ENCODE measurements around the gene F10. TPM values are rescaled to one million over a fixed set of nuclear protein-coding genes. Genes with fewer than 3 reads are reported as not detected.

Gene F10
- total RNA-seq, 1 donor from 2014 or later, result 0.62 TPM

- no peak for DNase-seq
Observed at GRCh38 chr13:113117335-113117872, 5.2 kb upstream of the F10 start.

GRCh38 chr13:113117911-113118260, 4.7 kb upstream of the F10 start:
- no peak for DNase-seq

GRCh38 chr13:113118261-113119021, 4.2 kb upstream of the F10 start:
- DNase-seq, result no peak

- no peak for DNase-seq
Observed at GRCh38 chr13:113119166-113119821, 3.3 kb upstream of the F10 start.

- DNase-seq, result no peak
Observed at GRCh38 chr13:113119822-113120189, 2.8 kb upstream of the F10 start.

GRCh38 chr13:113120300-113121182, 2.1 kb upstream of the F10 start:
- DNase-seq, result no peak

GRCh38 chr13:113121183-113121927, 1.2 kb upstream of the F10 start:
- no peak for DNase-seq

- DNase-seq, result no peak
Observed at GRCh38 chr13:113121928-113122471, 599 bp upstream of the F10 start.

GRCh38 chr13:113123226-113124201, 915 bp downstream of the F10 start:
- DNase-seq, result no peak

- DNase-seq, result no peak
Observed at GRCh38 chr13:113124211-113124970, 1.8 kb downstream of the F10 start.

- DNase-seq, result no peak
Observed at GRCh38 chr13:113125506-113126264, 3.1 kb downstream of the F10 start.

- DNase-seq, result no peak
Observed at GRCh38 chr13:113126265-113127150, 3.9 kb downstream of the F10 start.

GRCh38 chr13:113129480-113129879, 6.9 kb downstream of the F10 start:
- DNase-seq, result no peak

GRCh38 chr13:113129921-113130750, 7.5 kb downstream of the F10 start:
- DNase-seq, result no peak

GRCh38 chr13:113135281-113135760, 12.7 kb downstream of the F10 start:
- no peak for DNase-seq

GRCh38 chr13:113137691-113138298, 15.2 kb downstream of the F10 start:
- no peak for DNase-seq
